ENCODE measurements around the gene ARL1. TPM values are rescaled to one million over a fixed set of nuclear protein-coding genes. Genes with fewer than 3 reads are reported as not detected.
"Not testable (repeated sequence)": the region's sequence is repeated elsewhere in the genome, so short reads cannot be mapped to it uniquely, and the experiment has no call there.

Gene ARL1
- polyA plus RNA-seq, 1 experiment = 204 TPM

DNA sequence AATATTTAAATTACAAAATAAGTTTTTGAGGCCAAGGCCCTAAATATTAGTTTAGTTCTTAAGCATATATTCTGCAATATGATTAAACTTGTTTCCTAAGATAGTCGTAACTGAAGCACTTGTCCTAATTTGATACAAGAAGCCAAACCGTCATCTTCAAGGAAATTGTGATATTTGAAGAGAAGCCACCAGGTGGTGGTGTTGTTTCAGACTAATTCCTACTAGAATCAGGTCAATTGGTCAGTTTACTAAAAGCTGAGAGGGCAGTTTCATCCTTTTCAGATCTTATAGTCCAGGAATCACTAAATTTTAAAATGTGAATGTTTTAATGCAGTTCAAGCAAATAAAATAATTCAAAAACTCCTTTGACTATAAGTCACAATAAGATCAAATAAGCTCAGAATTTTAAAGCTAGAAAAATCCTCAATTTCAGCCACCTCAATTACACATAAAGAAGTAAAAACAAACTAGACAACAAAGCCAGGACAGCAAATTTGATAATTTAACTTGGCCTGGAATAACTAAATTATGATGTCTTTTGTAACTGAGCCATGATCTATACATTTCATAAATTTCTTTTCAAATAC is 7.1 kb upstream of the ARL1 start:
- ChIA-PET POLR2A (no interaction called here), CTCF (interaction anchor here (0.6 to 1.1 kb wide), 26 partner anchors 9 to 804 kb away, joined by 3 to 21 read pairs (median 3); partner anchors contain the start of gene GNPTAB)
- TF ChIP-seq, protein P1, sequence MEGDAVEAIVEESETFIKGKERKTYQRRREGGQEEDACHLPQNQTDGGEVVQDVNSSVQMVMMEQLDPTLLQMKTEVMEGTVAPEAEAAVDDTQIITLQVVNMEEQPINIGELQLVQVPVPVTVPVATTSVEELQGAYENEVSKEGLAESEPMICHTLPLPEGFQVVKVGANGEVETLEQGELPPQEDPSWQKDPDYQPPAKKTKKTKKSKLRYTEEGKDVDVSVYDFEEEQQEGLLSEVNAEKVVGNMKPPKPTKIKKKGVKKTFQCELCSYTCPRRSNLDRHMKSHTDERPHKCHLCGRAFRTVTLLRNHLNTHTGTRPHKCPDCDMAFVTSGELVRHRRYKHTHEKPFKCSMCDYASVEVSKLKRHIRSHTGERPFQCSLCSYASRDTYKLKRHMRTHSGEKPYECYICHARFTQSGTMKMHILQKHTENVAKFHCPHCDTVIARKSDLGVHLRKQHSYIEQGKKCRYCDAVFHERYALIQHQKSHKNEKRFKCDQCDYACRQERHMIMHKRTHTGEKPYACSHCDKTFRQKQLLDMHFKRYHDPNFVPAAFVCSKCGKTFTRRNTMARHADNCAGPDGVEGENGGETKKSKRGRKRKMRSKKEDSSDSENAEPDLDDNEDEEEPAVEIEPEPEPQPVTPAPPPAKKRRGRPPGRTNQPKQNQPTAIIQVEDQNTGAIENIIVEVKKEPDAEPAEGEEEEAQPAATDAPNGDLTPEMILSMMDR (IDR thresholded peaks at IDR 0.05; ENCODE audit: low read depth, low read length) = peak; percentile 63

DNA sequence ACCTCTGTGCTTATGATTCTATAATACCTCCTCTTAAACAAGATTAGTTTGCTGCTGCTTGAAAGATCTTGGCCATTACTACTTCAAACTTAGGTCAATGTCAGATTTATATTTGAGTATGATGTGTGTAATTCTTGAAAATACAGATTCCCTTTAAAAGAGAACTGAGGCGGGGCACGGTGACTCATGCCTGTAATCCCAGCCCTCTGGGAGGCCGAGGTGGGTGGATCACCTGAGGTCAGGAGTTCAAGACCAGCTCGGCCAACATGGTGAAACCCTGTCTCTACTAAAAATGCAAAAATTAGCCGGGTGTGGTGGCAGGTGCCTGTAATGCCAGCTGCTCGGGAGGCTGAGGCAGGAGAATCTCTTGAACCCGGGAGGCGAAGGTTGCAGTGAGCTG is 2.6 kb upstream of the ARL1 start:
- H3K9me3 ChIP-seq (ENCODE audit: control insufficient read depth, insufficient read depth, low read length); H3K27ac ChIP-seq (ENCODE audit: low read depth, low read length); H3K27me3 ChIP-seq (ENCODE audit: control insufficient read depth, insufficient read depth, low read length); POLR2A ChIA-PET; CTCF ChIA-PET; H3K4me3 ChIP-seq (ENCODE audit: low read depth, low read length); DNase-seq (ENCODE audit: low read depth, low spot score): not testable (repeated sequence)

More for the DNA sequence above, 7.1 kb upstream of the ARL1 start:
- no peaks in the 10 kb centered on the region for H3K9me3 ChIP-seq (ENCODE audit: control insufficient read depth, insufficient read depth, low read length)
- no peaks in the 10 kb centered on the region for H3K27me3 ChIP-seq (ENCODE audit: control insufficient read depth, insufficient read depth, low read length)
- no peak overlapping the region for H3K4me3 ChIP-seq (ENCODE audit: low read depth, low read length)
- peak; percentile 30 for DNase-seq (ENCODE audit: low read depth, low spot score)
- no peak overlapping the region for H3K27ac ChIP-seq (ENCODE audit: low read depth, low read length)

DNA sequence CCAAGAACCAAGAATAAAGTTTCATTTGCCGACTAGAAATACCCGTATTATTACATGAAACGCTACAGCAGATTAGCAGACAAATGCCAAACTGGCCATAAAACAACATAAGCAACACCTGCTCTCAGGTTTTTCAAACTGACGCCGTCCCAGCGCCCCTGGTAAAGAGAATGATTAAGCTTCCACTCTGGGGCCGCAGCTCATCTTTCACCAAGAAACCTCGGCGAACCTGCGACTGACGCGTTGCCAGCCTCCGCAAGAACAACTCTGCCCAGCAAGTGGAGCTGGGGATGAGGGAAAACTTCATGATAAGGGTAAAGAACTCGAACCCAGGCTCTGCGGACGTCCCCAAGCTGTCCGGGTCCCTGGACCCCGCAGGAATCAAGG is 530 bp downstream of the ARL1 start:
- no peaks in the 10 kb centered on the region for H3K27me3 ChIP-seq (ENCODE audit: control insufficient read depth, insufficient read depth, low read length)
- DNase-seq (ENCODE audit: low read depth, low spot score) = peak; percentile 6
- ChIA-PET CTCF (interaction anchor here (0.5 to 1.9 kb wide), 2 partner anchors 424 to 1381 kb away, joined by 3 to 5 read pairs; no protein-coding TSS in a partner anchor), POLR2A (interaction anchor here (0.6 to 1.4 kb wide), 4 partner anchors 112 to 655 kb away, joined by 3 read pairs; partner anchors contain the start of genes CHPT1 and WASHC3)
- peak overlapping the region; percentile 96 for H3K27ac ChIP-seq (ENCODE audit: low read depth, low read length)
- H3K9me3 ChIP-seq (ENCODE audit: control insufficient read depth, insufficient read depth, low read length) = no peaks in the 10 kb centered on the region
- peak overlapping the region; percentile 90 for H3K4me3 ChIP-seq (ENCODE audit: low read depth, low read length)
- TF ChIP-seq, protein P1 (IDR thresholded peaks at IDR 0.05; ENCODE audit: low read depth, low read length) = no peak

DNA sequence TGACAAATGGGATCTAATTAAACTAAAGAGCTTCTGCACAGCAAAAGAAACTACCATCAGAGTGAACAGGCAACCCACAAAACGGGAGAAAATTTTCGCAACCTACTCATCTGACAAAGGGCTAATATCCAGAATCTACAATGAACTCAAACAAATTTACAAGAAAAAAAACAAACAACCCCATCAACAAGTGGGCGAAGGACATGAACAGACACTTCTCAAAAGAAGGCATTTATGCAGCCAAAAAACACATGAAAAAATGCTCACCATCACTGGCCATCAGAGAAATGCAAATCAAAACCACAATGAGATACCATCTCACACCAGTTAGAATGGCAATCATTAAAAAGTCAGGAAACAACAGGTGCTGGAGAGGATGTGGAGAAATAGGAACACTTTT is 16.4 kb downstream of the ARL1 start:
- H3K27me3 ChIP-seq (ENCODE audit: control insufficient read depth, insufficient read depth, low read length); CTCF ChIA-PET; DNase-seq (ENCODE audit: low read depth, low spot score); H3K27ac ChIP-seq (ENCODE audit: low read depth, low read length); POLR2A ChIA-PET; H3K9me3 ChIP-seq (ENCODE audit: control insufficient read depth, insufficient read depth, low read length); H3K4me3 ChIP-seq (ENCODE audit: low read depth, low read length): not testable (repeated sequence)

DNA sequence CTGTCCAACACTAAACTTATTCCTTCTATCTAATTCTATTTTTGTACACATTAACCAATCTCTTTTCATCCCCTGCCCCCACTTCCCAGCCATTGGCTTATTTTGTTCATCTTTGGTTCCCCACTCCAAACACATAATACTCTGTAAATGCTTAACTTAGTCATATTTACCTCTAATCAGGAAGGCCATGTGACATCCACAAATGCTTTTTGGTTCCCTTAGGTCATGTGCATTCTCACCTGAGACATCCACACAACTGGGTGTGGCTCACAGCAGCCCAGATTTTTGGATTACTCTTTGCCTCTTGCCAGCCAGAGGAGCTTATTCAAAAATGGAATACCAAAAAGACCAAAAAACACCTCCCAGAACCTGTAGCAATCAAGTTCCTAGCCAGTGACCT is 28.4 kb downstream of the ARL1 start:
- CTCF ChIA-PET = no interaction called here
- no peak for DNase-seq (ENCODE audit: low read depth, low spot score)
- POLR2A ChIA-PET = no interaction called here

DNA sequence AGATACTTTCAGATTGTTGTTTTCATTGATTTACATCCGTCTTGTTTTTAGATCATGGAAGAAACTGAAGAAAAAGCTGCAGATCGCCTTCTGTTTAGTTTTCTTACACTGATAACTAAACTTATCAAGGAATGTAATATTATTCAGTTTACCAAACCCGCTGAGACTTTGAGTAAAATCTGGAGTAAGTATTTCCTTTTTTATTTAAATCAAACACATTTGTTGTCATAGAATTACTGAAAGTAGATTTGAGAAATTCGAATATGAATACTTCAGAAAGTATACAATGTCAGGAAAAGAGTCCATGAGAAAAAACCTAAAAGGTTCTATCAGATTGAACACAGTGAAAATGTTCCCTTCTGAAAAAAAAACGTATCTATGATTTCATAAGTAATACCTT is 32.0 kb downstream of the ARL1 start:
- CTCF ChIA-PET = no interaction called here
- DNase-seq (ENCODE audit: low read depth, low spot score) = no peak
- no peaks in the 10 kb centered on the region for H3K9me3 ChIP-seq (ENCODE audit: control insufficient read depth, insufficient read depth, low read length)

More for the DNA sequence above, 28.4 kb downstream of the ARL1 start:
- no peak overlapping the region for H3K27ac ChIP-seq (ENCODE audit: low read depth, low read length)
- TF ChIP-seq, protein P1 (IDR thresholded peaks at IDR 0.05; ENCODE audit: low read depth, low read length) = no peak
- no peak overlapping the region for H3K4me3 ChIP-seq (ENCODE audit: low read depth, low read length)
- H3K27me3 ChIP-seq (ENCODE audit: control insufficient read depth, insufficient read depth, low read length) = no peaks in the 10 kb centered on the region
- no peaks in the 10 kb centered on the region for H3K9me3 ChIP-seq (ENCODE audit: control insufficient read depth, insufficient read depth, low read length)

More for the DNA sequence above, 32.0 kb downstream of the ARL1 start:
- Histone ChIP-seq H3K4me3 (ENCODE audit: low read depth, low read length) (no peak overlapping the region), H3K27me3 (ENCODE audit: control insufficient read depth, insufficient read depth, low read length) (no peaks in the 10 kb centered on the region), H3K27ac (ENCODE audit: low read depth, low read length) (no peak overlapping the region)
- TF ChIP-seq, protein P1 (IDR thresholded peaks at IDR 0.05; ENCODE audit: low read depth, low read length) = no peak
- POLR2A ChIA-PET = no interaction called here

Measured in AG04450 (cell line).